OCI-LY7 (cell line): ENCODE measurements around the gene XIST.

Experiments
- EZH2phosphoT487 ChIP-seq: fragments of 200-600 bp; sonication (generic); IDR thresholded peaks from 2 replicates; pipeline ENCODE4 v1.6.1; 2018; ENCODE audit warnings: low read depth, borderline replicate concordance, mild to moderate bottlenecking, mixed run types, antibody characterized with exemption, low read length, moderate library complexity, mixed read lengths
- TF ChIP-seq, protein P1 (sequence below): fragments of 200-600 bp; sonication (generic); conservative IDR thresholded peaks from 2 replicates; pipeline ENCODE4 v1.5.1; 2014; ENCODE audit warnings: mild to moderate bottlenecking, antibody characterized with exemption, low read length, moderate library complexity, mixed read lengths

DNA sequence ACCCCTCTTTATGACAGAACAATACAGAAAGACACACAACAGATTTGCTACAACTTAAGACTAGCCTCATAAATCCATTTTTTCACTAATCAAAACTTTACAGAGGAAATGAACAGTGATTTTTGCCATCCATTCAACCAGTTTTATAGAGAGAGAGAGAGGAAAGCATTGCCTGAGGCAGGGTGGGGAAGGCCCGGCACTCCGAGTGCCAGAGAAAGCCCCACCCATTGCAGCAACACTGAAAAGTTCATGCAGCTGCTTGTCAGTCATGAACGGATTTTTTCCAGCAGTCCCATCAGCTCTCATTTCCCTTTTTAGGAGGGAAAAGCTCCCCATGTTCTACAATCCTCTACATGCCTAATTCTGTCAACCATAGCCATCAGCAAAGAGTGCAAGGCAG, 52.6 kb downstream of the XIST start:
- TF ChIP-seq EZH2phosphoT487, result no peak
- TF ChIP-seq, protein P1, sequence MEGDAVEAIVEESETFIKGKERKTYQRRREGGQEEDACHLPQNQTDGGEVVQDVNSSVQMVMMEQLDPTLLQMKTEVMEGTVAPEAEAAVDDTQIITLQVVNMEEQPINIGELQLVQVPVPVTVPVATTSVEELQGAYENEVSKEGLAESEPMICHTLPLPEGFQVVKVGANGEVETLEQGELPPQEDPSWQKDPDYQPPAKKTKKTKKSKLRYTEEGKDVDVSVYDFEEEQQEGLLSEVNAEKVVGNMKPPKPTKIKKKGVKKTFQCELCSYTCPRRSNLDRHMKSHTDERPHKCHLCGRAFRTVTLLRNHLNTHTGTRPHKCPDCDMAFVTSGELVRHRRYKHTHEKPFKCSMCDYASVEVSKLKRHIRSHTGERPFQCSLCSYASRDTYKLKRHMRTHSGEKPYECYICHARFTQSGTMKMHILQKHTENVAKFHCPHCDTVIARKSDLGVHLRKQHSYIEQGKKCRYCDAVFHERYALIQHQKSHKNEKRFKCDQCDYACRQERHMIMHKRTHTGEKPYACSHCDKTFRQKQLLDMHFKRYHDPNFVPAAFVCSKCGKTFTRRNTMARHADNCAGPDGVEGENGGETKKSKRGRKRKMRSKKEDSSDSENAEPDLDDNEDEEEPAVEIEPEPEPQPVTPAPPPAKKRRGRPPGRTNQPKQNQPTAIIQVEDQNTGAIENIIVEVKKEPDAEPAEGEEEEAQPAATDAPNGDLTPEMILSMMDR, result no peak
